ENCODE results near the gene RAB15.

Gene RAB15

GRCh38 chr14:64987438-64987767, 15.3 kb upstream of the RAB15 start:
- no peak for DNase-seq

- DNase-seq, result peak; percentile 98
These were observed 14.7 kb upstream of the RAB15 start, which contains the start of gene FNTB for GRCh38 chr14:64986648-64987437. Gene FNTB (plus strand): TSS chr14:64986895. CDS start chr14:64986954, 59 bp downstream.

GRCh38 chr14:64983439-64984310, 11.5 kb upstream of the RAB15 start:
- DNase-seq, result peak; percentile 39

- DNase-seq, result no peak
These were observed 7.4 kb upstream of the RAB15 start for GRCh38 chr14:64979336-64980074.

GRCh38 chr14:64974563-64974962, 2.4 kb upstream of the RAB15 start:
- DNase-seq, result no peak

- no peak for DNase-seq
These were observed 1.7 kb upstream of the RAB15 start for GRCh38 chr14:64973826-64974225.

GRCh38 chr14:64973026-64973442, 898 bp upstream of the RAB15 start:
- DNase-seq, result no peak

GRCh38 chr14:64971491-64971942, 619 bp downstream of the RAB15 start:
- no peak for DNase-seq

- DNase-seq, result no peak
These were observed 1.2 kb downstream of the RAB15 start for GRCh38 chr14:64970776-64971477.

GRCh38 chr14:64970041-64970440, 2.1 kb downstream of the RAB15 start:
- DNase-seq, result no peak

- DNase-seq, result no peak
These were observed 3.5 kb downstream of the RAB15 start for GRCh38 chr14:64968651-64969050.

GRCh38 chr14:64968167-64968566, 4.0 kb downstream of the RAB15 start:
- DNase-seq, result no peak

- DNase-seq, result no peak
These were observed 5.2 kb downstream of the RAB15 start for GRCh38 chr14:64966976-64967375.

GRCh38 chr14:64965356-64966000, 6.7 kb downstream of the RAB15 start:
- no peak for DNase-seq

- no peak for DNase-seq
These were observed 8.5 kb downstream of the RAB15 start for GRCh38 chr14:64963611-64964010.

- no peak for DNase-seq
These were observed 11.3 kb downstream of the RAB15 start for GRCh38 chr14:64960762-64961276.

- no peak for DNase-seq
These were observed 13.4 kb downstream of the RAB15 start for GRCh38 chr14:64958743-64959142.

GRCh38 chr14:64958201-64958600, 13.9 kb downstream of the RAB15 start:
- no peak for DNase-seq

GRCh38 chr14:64956697-64957406, 15.3 kb downstream of the RAB15 start:
- DNase-seq, result no peak

GRCh38 chr14:64955297-64955696, 16.8 kb downstream of the RAB15 start:
- no peak for DNase-seq

All from KG1 (cell line).